ENCODE data around the gene JAKMIP2.
"Not testable (repeated sequence)": the region's sequence is repeated elsewhere in the genome, so short reads cannot be mapped to it uniquely, and the experiment has no call there.

JAKMIP2 gene

DNA sequence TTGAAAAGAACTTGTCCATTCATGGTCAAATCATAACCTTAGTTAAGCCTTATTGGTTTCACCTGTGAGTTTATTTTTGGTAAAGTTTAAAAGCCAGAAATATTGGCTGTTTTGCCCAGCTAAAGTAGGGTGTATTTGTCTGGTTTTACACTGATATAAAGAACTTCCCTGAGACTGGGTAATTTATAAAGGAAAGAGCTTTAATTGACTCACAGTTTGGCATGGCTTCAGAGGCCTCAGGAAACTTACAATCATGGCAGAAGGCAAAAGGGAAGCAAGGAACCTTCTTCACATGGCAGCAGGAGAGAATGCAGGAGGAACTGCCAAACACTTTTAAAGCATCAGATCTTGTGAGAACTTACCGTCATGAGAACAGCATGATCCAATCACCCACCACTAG lies 55.3 kb downstream of the JAKMIP2 start:
- Histone ChIP-seq H3K9me3 (no peaks in the 10 kb centered on the region), H3K27ac (no peak overlapping the region), H3K4me1 (ENCODE audit: control insufficient read depth in 1 of 2, insufficient read depth in 1 of 2, low read depth in 1 of 2, low read length in 1 of 2) (no peaks in the 10 kb centered on the region), H3K36me3 (no peaks in the 10 kb centered on the region), H3K27me3 (no peaks in the 10 kb centered on the region), H3K4me3 (ENCODE audit: low read depth in 1 of 2, low read length in 1 of 2) (no peak overlapping the region)
- TF ChIP-seq, protein P1, sequence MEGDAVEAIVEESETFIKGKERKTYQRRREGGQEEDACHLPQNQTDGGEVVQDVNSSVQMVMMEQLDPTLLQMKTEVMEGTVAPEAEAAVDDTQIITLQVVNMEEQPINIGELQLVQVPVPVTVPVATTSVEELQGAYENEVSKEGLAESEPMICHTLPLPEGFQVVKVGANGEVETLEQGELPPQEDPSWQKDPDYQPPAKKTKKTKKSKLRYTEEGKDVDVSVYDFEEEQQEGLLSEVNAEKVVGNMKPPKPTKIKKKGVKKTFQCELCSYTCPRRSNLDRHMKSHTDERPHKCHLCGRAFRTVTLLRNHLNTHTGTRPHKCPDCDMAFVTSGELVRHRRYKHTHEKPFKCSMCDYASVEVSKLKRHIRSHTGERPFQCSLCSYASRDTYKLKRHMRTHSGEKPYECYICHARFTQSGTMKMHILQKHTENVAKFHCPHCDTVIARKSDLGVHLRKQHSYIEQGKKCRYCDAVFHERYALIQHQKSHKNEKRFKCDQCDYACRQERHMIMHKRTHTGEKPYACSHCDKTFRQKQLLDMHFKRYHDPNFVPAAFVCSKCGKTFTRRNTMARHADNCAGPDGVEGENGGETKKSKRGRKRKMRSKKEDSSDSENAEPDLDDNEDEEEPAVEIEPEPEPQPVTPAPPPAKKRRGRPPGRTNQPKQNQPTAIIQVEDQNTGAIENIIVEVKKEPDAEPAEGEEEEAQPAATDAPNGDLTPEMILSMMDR (IDR thresholded peaks at IDR 0.05) = no peak

DNA sequence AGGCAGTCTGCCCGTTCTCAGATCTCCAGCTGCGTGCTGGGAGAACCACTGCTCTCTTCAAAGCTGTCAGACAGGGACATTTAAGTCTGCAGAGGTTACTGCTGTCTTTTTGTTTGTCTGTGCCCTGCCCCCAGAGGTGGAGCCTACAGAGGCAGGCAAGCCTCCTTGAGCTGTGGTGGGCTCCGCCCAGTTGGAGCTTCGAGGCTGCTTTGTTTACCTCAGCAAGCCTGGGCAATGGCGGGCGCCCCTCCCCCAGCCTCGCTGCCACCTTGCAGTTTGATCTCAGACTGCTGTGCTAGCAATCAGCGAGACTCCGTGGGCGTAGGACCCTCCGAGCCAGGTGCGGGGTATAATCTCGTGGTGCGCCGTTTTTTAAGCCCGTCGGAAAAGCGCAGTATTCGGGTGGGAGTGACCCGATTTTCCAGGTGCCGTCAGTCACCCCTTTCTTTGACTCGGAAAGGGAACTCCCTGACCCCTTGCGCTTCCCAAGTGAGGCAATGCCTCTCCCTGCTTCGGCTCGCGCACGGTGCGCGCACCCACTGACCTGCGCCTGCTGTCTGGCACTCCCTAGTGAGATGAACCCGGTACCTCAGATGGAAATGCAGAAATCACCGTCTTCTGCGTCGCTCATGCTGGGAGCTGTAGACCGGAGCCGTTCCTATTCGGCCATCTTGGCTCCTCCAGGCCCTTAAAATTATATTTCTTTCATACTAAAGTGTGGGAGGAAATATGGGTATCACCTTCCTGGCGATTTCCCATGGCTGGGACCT lies 61.2 kb downstream of the JAKMIP2 start:
- H3K27me3 ChIP-seq; H3K4me3 ChIP-seq (ENCODE audit: low read depth in 1 of 2, low read length in 1 of 2); H3K27ac ChIP-seq; H3K9me3 ChIP-seq; H3K36me3 ChIP-seq; H3K4me1 ChIP-seq (ENCODE audit: control insufficient read depth in 1 of 2, insufficient read depth in 1 of 2, low read depth in 1 of 2, low read length in 1 of 2): not testable (repeated sequence)

DNA sequence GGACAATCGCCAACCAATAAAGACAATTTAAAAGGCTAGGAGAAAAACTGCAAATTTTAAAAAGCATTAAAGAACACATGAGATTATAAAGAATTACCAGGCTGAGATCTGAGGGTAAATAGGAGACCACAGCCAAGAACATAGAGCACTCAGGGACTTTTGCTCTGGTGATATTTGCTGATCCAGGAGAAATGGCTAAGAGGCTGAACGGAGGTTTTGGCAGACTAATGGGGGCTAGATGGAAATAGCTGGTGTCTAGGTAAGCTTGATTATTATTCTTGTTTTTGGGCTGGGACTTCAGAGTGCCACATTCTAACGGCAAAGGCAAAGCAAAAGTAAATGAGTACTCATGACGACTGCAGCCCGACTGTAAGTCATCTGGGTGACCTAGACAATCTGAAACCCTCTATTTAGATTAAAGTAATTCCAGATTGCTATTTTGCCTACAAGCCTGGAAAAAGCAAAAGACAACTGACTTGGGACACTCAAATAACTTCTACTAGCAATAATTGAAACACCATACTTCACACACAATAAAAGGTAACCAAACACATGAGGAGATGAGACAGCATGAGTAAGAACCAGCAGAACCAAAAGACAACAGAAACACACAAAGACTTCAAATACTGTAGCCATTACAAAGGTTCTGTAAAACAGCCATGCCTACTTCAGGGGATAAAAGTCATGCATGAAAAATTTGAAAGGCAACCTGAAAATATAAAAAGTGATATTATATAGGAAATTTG lies 68.8 kb downstream of the JAKMIP2 start:
- H3K9me3 ChIP-seq = no peaks in the 10 kb centered on the region
- TF ChIP-seq, protein P1 (IDR thresholded peaks at IDR 0.05) = no peak
- H3K4me1 ChIP-seq (ENCODE audit: control insufficient read depth in 1 of 2, insufficient read depth in 1 of 2, low read depth in 1 of 2, low read length in 1 of 2) = no peaks in the 10 kb centered on the region
- no peak overlapping the region for H3K27ac ChIP-seq
- no peaks in the 10 kb centered on the region for H3K27me3 ChIP-seq
- no peaks in the 10 kb centered on the region for H3K36me3 ChIP-seq
- no peak overlapping the region for H3K4me3 ChIP-seq (ENCODE audit: low read depth in 1 of 2, low read length in 1 of 2)

DNA sequence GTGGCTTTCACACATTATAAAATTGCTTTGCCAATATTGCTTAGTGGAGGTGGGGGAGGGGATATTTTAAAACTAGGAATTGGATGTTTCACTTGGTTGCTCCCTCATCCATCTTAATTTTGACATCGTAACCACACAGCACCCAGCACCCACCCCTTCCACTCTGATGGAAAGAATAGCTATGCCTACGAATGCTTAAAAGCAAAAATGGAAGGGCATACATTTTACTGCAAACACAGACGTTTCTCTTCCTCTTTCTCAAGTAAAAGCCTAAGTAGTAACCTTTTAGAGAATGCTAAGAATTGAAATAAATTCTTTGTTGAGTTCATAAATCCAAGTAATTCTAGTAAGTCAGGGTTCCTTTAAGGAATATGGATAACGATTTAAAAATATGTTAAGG lies 69.9 kb downstream of the JAKMIP2 start:
- Histone ChIP-seq H3K4me3 (ENCODE audit: low read depth in 1 of 2, low read length in 1 of 2) (no peak overlapping the region), H3K36me3 (no peaks in the 10 kb centered on the region), H3K9me3 (no peaks in the 10 kb centered on the region), H3K27ac (no peak overlapping the region), H3K27me3 (no peaks in the 10 kb centered on the region), H3K4me1 (ENCODE audit: control insufficient read depth in 1 of 2, insufficient read depth in 1 of 2, low read depth in 1 of 2, low read length in 1 of 2) (no peaks in the 10 kb centered on the region)
- TF ChIP-seq, protein P1 (IDR thresholded peaks at IDR 0.05) = no peak

GRCh38 chr5:147712019-147712418 lies 70.5 kb downstream of the JAKMIP2 start:
- Histone ChIP-seq H3K9me3 (no peaks in the 10 kb centered on the region), H3K36me3 (no peaks in the 10 kb centered on the region), H3K27me3 (no peaks in the 10 kb centered on the region), H3K4me1 (ENCODE audit: control insufficient read depth in 1 of 2, insufficient read depth in 1 of 2, low read depth in 1 of 2, low read length in 1 of 2) (no peaks in the 10 kb centered on the region), H3K27ac (no peak overlapping the region), H3K4me3 (ENCODE audit: low read depth in 1 of 2, low read length in 1 of 2) (no peak overlapping the region)
- TF ChIP-seq, protein P1 (IDR thresholded peaks at IDR 0.05) = no peak

- H3K36me3 ChIP-seq = no peaks in the 10 kb centered on the region
- H3K27ac ChIP-seq = no peak overlapping the region
- H3K9me3 ChIP-seq = no peaks in the 10 kb centered on the region
- H3K27me3 ChIP-seq = no peaks in the 10 kb centered on the region
- no peak overlapping the region for H3K4me3 ChIP-seq (ENCODE audit: low read depth in 1 of 2, low read length in 1 of 2)
- no peaks in the 10 kb centered on the region for H3K4me1 ChIP-seq (ENCODE audit: control insufficient read depth in 1 of 2, insufficient read depth in 1 of 2, low read depth in 1 of 2, low read length in 1 of 2)
- TF ChIP-seq, protein P1 (IDR thresholded peaks at IDR 0.05) = no peak
These were observed 71.5 kb downstream of the JAKMIP2 start for GRCh38 chr5:147711019-147711418.

Data from neutrophil (primary cell).